ENCODE results near the gene KCNQ5. TPM values are rescaled to one million over a fixed set of nuclear protein-coding genes. Genes with fewer than 3 reads are reported as not detected.

KCNQ5 gene
- total RNA-seq, 1 donor from 2014 or later = 3.9 TPM

DNA sequence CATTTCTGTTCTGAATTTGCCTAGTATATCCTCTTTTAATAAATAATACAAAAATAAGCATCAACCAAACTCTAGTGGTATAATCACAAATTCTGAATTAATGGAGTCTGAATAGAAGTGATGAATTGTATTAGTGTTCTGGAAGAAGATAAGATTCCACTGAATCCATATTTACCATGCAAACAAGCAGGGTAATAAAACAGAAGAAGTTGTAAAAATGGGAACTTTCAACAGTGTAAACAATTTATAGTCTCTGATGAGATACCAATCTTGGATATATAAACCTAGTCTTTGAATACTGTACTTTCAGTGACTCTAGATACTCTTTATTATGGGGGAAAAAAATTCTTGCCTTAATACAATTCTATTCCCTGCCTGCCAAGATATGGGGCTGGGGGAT, 405.8 kb downstream of the KCNQ5 start:
- intact Hi-C loops (cut with DNase I) = no loop called here
- no peaks in the 10 kb centered on the region for H3K4me1 ChIP-seq
- H3K4me3 ChIP-seq = no peak overlapping the region
- TF ChIP-seq POLR2A (IDR thresholded peaks at IDR 0.05) (no peak), POLR2AphosphoS5 (IDR thresholded peaks at IDR 0.05; ENCODE audit: insufficient read depth in 1 of 2, low read depth in 1 of 2) (no peak)
- TF ChIP-seq, protein P1, sequence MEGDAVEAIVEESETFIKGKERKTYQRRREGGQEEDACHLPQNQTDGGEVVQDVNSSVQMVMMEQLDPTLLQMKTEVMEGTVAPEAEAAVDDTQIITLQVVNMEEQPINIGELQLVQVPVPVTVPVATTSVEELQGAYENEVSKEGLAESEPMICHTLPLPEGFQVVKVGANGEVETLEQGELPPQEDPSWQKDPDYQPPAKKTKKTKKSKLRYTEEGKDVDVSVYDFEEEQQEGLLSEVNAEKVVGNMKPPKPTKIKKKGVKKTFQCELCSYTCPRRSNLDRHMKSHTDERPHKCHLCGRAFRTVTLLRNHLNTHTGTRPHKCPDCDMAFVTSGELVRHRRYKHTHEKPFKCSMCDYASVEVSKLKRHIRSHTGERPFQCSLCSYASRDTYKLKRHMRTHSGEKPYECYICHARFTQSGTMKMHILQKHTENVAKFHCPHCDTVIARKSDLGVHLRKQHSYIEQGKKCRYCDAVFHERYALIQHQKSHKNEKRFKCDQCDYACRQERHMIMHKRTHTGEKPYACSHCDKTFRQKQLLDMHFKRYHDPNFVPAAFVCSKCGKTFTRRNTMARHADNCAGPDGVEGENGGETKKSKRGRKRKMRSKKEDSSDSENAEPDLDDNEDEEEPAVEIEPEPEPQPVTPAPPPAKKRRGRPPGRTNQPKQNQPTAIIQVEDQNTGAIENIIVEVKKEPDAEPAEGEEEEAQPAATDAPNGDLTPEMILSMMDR (IDR thresholded peaks at IDR 0.05) = no peak
- H3K27ac ChIP-seq = no peak overlapping the region
- no peaks in the 10 kb centered on the region for H3K27me3 ChIP-seq
- DNase-seq (ENCODE audit: extremely low spot score in 2 of 2) = no peak
- no peaks in the 10 kb centered on the region for H3K36me3 ChIP-seq
- no peaks in the 10 kb centered on the region for H3K9me3 ChIP-seq

- Histone ChIP-seq H3K4me1 (no peaks in the 10 kb centered on the region), H3K27ac (no peak overlapping the region), H3K9me3 (no peaks in the 10 kb centered on the region), H3K36me3 (no peaks in the 10 kb centered on the region), H3K4me3 (no peak overlapping the region), H3K27me3 (no peaks in the 10 kb centered on the region)
- no peak for TF ChIP-seq POLR2A (IDR thresholded peaks at IDR 0.05)
- intact Hi-C loops (cut with DNase I) = no loop called here
- DNase-seq (ENCODE audit: extremely low spot score in 2 of 2) = no peak
These were observed 406.4 kb downstream of the KCNQ5 start for GRCh38 chr6:73028124-73028766.

DNA sequence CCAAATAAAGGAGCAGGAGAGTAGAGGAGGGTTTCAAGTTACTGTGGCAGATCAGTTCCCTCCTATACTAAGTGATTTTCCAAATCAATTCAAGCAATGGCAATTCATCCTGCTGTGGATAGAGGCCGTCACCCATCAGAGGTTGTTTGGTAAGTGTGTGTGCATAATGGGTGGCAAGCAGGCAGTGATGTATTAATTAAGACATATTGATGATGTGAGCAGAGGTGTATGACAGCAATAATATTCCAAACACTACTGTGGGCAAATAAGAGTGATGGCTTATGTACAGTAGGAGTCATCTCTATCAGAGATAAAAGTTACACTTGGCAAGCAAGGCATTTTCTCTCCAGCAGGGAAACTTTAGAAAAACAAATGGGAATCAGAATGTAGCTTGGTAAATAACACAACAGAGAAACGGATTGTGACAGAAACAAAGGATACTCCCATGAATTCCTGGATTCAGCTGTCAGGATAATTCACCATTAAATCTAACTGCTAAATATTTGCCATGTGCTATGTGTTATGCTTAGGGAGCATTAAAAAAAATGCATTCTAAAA, 407.1 kb downstream of the KCNQ5 start:
- Histone ChIP-seq H3K9me3 (no peaks in the 10 kb centered on the region), H3K36me3 (no peaks in the 10 kb centered on the region), H3K27me3 (no peaks in the 10 kb centered on the region), H3K4me1 (no peaks in the 10 kb centered on the region), H3K4me3 (no peak overlapping the region), H3K27ac (no peak overlapping the region)
- no peak for DNase-seq (ENCODE audit: extremely low spot score in 2 of 2)
- intact Hi-C loops (cut with DNase I) = no loop called here
- TF ChIP-seq POLR2A (IDR thresholded peaks at IDR 0.05) (no peak), POLR2AphosphoS5 (IDR thresholded peaks at IDR 0.05; ENCODE audit: insufficient read depth in 1 of 2, low read depth in 1 of 2) (no peak)
- TF ChIP-seq, protein P1 (IDR thresholded peaks at IDR 0.05) = no peak

GRCh38 chr6:73030257-73030656, 408.4 kb downstream of the KCNQ5 start:
- no peaks in the 10 kb centered on the region for H3K9me3 ChIP-seq
- no peak overlapping the region for H3K27ac ChIP-seq
- no peaks in the 10 kb centered on the region for H3K36me3 ChIP-seq
- intact Hi-C loops (cut with DNase I) = no loop called here
- H3K4me1 ChIP-seq = no peaks in the 10 kb centered on the region
- H3K4me3 ChIP-seq = no peak overlapping the region
- no peaks in the 10 kb centered on the region for H3K27me3 ChIP-seq
- DNase-seq (ENCODE audit: extremely low spot score in 2 of 2) = no peak
- TF ChIP-seq POLR2A (IDR thresholded peaks at IDR 0.05) = no peak
- TF ChIP-seq, protein P1 (IDR thresholded peaks at IDR 0.05) = no peak
- no peak for TF ChIP-seq POLR2AphosphoS5 (IDR thresholded peaks at IDR 0.05; ENCODE audit: insufficient read depth in 1 of 2, low read depth in 1 of 2)

- H3K27ac ChIP-seq = no peak overlapping the region
- no peaks in the 10 kb centered on the region for H3K4me1 ChIP-seq
- no peak for DNase-seq (ENCODE audit: extremely low spot score in 2 of 2)
- TF ChIP-seq POLR2A (IDR thresholded peaks at IDR 0.05) (no peak), POLR2AphosphoS5 (IDR thresholded peaks at IDR 0.05; ENCODE audit: insufficient read depth in 1 of 2, low read depth in 1 of 2) (no peak)
- TF ChIP-seq, protein P1 (IDR thresholded peaks at IDR 0.05) = no peak
- intact Hi-C loops (cut with DNase I) = no loop called here
- H3K4me3 ChIP-seq = no peak overlapping the region
- H3K27me3 ChIP-seq = no peaks in the 10 kb centered on the region
- H3K9me3 ChIP-seq = no peaks in the 10 kb centered on the region
- no peaks in the 10 kb centered on the region for H3K36me3 ChIP-seq
These were observed 409.2 kb downstream of the KCNQ5 start for GRCh38 chr6:73030791-73031782.

Measured in vagina (tissue), 2 donors.